Adrenal gland (tissue), 5 donors: ENCODE results near the gene PPP1R9A.

Experiments used
- CTCF ChIP-seq, 6 experiments: fragments of 450-650 bp in 4 of 6; fragments of 200-600 bp in 2 of 6; sonication (generic) in 1 of 6; IDR thresholded peaks; 1 replicate in 5 of 6; 2 replicates in 1 of 6; pipeline versions ENCODE4 v1.5.1 to v1.8.0; 2016 to 2021; ENCODE audit warnings: antibody characterized with exemption in 6 of 6, mild to moderate bottlenecking in 2 of 6, moderate library complexity in 1 of 6
- POLR2A ChIP-seq, 2 donors: fragments of 450-650 bp; IDR thresholded peaks; one replicate each; pipeline ENCODE4 v1.6.1; 2017; ENCODE audit warnings: antibody characterized with exemption in 2 of 2, mild to moderate bottlenecking in 2 of 2, moderate library complexity in 1 of 2
- donor health status: DM: no; HTN: no; CAD: no.

- no peak for TF ChIP-seq CTCF (IDR thresholded peaks at IDR 0.05)
- TF ChIP-seq POLR2A (IDR thresholded peaks at IDR 0.05): no peak
Observed at GRCh38 chr7:95191795-95192194, 284.4 kb downstream of the PPP1R9A start.
